IMR-90 (cell line): Measurements from ENCODE around the gene PTPN22. TPM values are rescaled to one million over a fixed set of nuclear protein-coding genes. Genes with fewer than 3 reads are reported as not detected.

ENCODE experiments used
- ATAC-seq: fragments of 200-7000 bp; cut with Tn5 transposase; 2 replicates; pipeline ENCODE4 v1.9.1; 2020; ENCODE audit warnings: low read depth, mild to moderate bottlenecking, moderate library complexity
- BruUV-seq: library from RNA; stranded (reverse); fragments of 400-500 nt; replicated peaks from 2 replicates; lab custom pipeline; 2021; lab: Mats Ljungman, UMichigan
- CTCF ChIA-PET: fragments of 300-600 bp; formaldehyde crosslinking; extraction: SDS; loops from one replicate; lab custom pipeline; 2021; ENCODE audit warnings: antibody characterized with exemption; lab: Yijun Ruan, JAX
- POLR2A ChIA-PET: fragments of 300-600 bp; sonication (Branson Sonifier 250); formaldehyde crosslinking; loops from one replicate; lab custom pipeline; 2022; ENCODE audit warnings: antibody characterized with exemption; ENCODE audit not compliant: unreplicated experiment; lab: Charles Lee
- DNase-seq: peaks from one replicate; pipeline ENCODE4 v3.0.0; 2013
- H2AFZ ChIP-seq: replicated peaks from 2 replicates; pipeline ENCODE3; 2013; ENCODE audit warnings: low read length, mild to moderate bottlenecking; ENCODE audit not compliant: poor library complexity
- H2AK5ac ChIP-seq: 2 replicates; pipeline ENCODE4 v1.6.1; 2013; ENCODE audit warnings: low read depth, low read length, inconsistent platforms
- H2AK9ac ChIP-seq: replicated peaks from 2 replicates; pipeline ENCODE3; 2013; ENCODE audit warnings: mild to moderate bottlenecking, low read depth, low read length, moderate library complexity; ENCODE audit not compliant: poor library complexity
- H2BK120ac ChIP-seq: 2 replicates; pipeline ENCODE4 v1.6.1; 2013; ENCODE audit warnings: low read depth, low read length, inconsistent platforms
- H2BK15ac ChIP-seq: 3 replicates; pipeline ENCODE4 v1.6.1; 2013; ENCODE audit warnings: low read depth, low read length, inconsistent platforms
- H2BK20ac ChIP-seq: 2 replicates; pipeline ENCODE4 v1.6.1; 2013; ENCODE audit warnings: low read depth, mild to moderate bottlenecking, inconsistent platforms, low read length, moderate library complexity
- H2BK5ac ChIP-seq: 2 replicates; pipeline ENCODE4 v1.6.1; 2013; ENCODE audit warnings: mild to moderate bottlenecking, low read depth, low read length, inconsistent platforms; ENCODE audit not compliant: poor library complexity, severe bottlenecking
- H3K14ac ChIP-seq: replicated peaks from 2 replicates; pipeline ENCODE4 v1.6.1; 2013; ENCODE audit warnings: low read depth, low read length, inconsistent platforms
- H3K18ac ChIP-seq: 2 replicates; pipeline ENCODE4 v1.6.1; 2013; ENCODE audit warnings: low read depth, low read length, control low read depth
- H3K23ac ChIP-seq: 2 replicates; pipeline ENCODE4 v1.6.1; 2013; ENCODE audit warnings: low read depth, low read length, inconsistent platforms
- H3K27ac ChIP-seq: 2 replicates; pipeline ENCODE4 v1.5.1; 2013; ENCODE audit warnings: mild to moderate bottlenecking, control low read depth, low read length; ENCODE audit not compliant: insufficient read depth
- H3K27me3 ChIP-seq: 2 replicates; pipeline ENCODE4 v1.6.1; 2013; ENCODE audit warnings: low read length; ENCODE audit not compliant: control insufficient read depth, insufficient read depth
- H3K36me3 ChIP-seq: 2 replicates; pipeline ENCODE4 v1.6.1; 2013; ENCODE audit warnings: low read length, mixed read lengths; ENCODE audit not compliant: control insufficient read depth, insufficient read depth
- H3K4ac ChIP-seq: 2 replicates; pipeline ENCODE4 v1.6.1; 2013; ENCODE audit warnings: low read depth, low read length, inconsistent platforms
- H3K4me1 ChIP-seq: 2 replicates; pipeline ENCODE4 v1.6.1; 2013; ENCODE audit warnings: low read length, mixed read lengths; ENCODE audit not compliant: control insufficient read depth, insufficient read depth
- H3K4me2 ChIP-seq: 2 replicates; pipeline ENCODE4 v1.6.1; 2013; ENCODE audit warnings: low read depth, mild to moderate bottlenecking, control low read depth, low read length, moderate library complexity
- H3K4me3 ChIP-seq: 2 replicates; pipeline ENCODE4 v1.5.1; 2013; ENCODE audit warnings: low read depth, mild to moderate bottlenecking, control low read depth, low read length, moderate library complexity; ENCODE audit not compliant: insufficient read depth
- H3K56ac ChIP-seq: 2 replicates; pipeline ENCODE4 v1.6.1; 2013; ENCODE audit warnings: low read length, inconsistent platforms; ENCODE audit not compliant: insufficient read depth; ENCODE audit errors: extremely low read depth
- H3K79me1 ChIP-seq, 2 experiments: 2 replicates each; pipeline ENCODE4 v1.6.1; 2013; ENCODE audit warnings: low read length in 2 of 2, inconsistent platforms in 1 of 2, low read depth in 1 of 2
- H3K9ac ChIP-seq: 2 replicates; pipeline ENCODE4 v1.6.1; 2013; ENCODE audit warnings: low read depth, low read length, control low read depth
- H3K9me1 ChIP-seq: 2 replicates; pipeline ENCODE4 v1.6.1; 2013; ENCODE audit warnings: low read length, inconsistent platforms; ENCODE audit not compliant: insufficient read depth
- H3K9me3 ChIP-seq: 2 replicates; pipeline ENCODE4 v1.6.1; 2013; ENCODE audit warnings: low read length; ENCODE audit not compliant: control insufficient read depth, insufficient read depth
- H4K20me1 ChIP-seq: 2 replicates; pipeline ENCODE4 v1.6.1; 2013; ENCODE audit warnings: low read length, inconsistent platforms; ENCODE audit not compliant: insufficient read depth
- H4K5ac ChIP-seq: 2 replicates; pipeline ENCODE4 v1.6.1; 2013; ENCODE audit warnings: mild to moderate bottlenecking, low read depth, low read length, control low read depth
- H4K8ac ChIP-seq, 2 experiments: 2 replicates each; pipeline ENCODE4 v1.6.1; 2013; ENCODE audit warnings: low read depth in 2 of 2, low read length in 2 of 2, control low read depth in 1 of 2, inconsistent platforms in 1 of 2
- H4K91ac ChIP-seq: 2 replicates; pipeline ENCODE4 v1.6.1; 2013; ENCODE audit warnings: low read depth, low read length, inconsistent platforms; ENCODE audit not compliant: insufficient read depth
- BHLHE40 ChIP-seq: fragments of 150-350 bp; IDR thresholded peaks from 2 replicates; pipeline ENCODE4 v1.6.1; 2016; ENCODE audit warnings: mild to moderate bottlenecking, low read depth, low read length
- CEBPB ChIP-seq: IDR thresholded peaks from 2 replicates; pipeline ENCODE4 v1.6.1; 2012; ENCODE audit warnings: low read depth, low read length, improper control_type of control experiment
- MAFK ChIP-seq: IDR thresholded peaks from 2 replicates; pipeline ENCODE4 v1.6.1; 2012; ENCODE audit warnings: low read depth, low read length, improper control_type of control experiment
- MAZ ChIP-seq: IDR thresholded peaks from 2 replicates; pipeline ENCODE4 v1.6.1; 2012; ENCODE audit warnings: low read depth, mild to moderate bottlenecking, low read length, improper control_type of control experiment, moderate library complexity, borderline replicate concordance
- MXI1 ChIP-seq: IDR thresholded peaks from 2 replicates; pipeline ENCODE4 v1.6.1; 2012; ENCODE audit warnings: low read depth, mild to moderate bottlenecking, low read length, moderate library complexity, borderline replicate concordance
- NFE2L2 ChIP-seq: fragments of 150-350 bp; IDR thresholded peaks from 2 replicates; pipeline ENCODE4 v1.6.1; 2016; ENCODE audit warnings: low read depth, mild to moderate bottlenecking, low read length
- RCOR1 ChIP-seq: IDR thresholded peaks from 2 replicates; pipeline ENCODE4 v1.6.1; 2012; ENCODE audit warnings: mild to moderate bottlenecking, low read length, improper control_type of control experiment; ENCODE audit not compliant: insufficient replicate concordance
- RFX5 ChIP-seq: IDR thresholded peaks from 2 replicates; pipeline ENCODE4 v1.8.0; 2012; ENCODE audit warnings: low read depth, mild to moderate bottlenecking, low read length, moderate library complexity
- SMC3 ChIP-seq: fragments of 150-350 bp; IDR thresholded peaks from 2 replicates; pipeline ENCODE4 v1.6.1; 2016; ENCODE audit warnings: low read depth, mild to moderate bottlenecking, antibody characterized with exemption, low read length, moderate library complexity
- WGBS, 2 experiments: methylation state at CpG; one replicate each; pipeline versions ENCODE4 v1.1.5 to v1.1.7; 2013; ENCODE audit warnings: missing lambda C conversion rate in 2 of 2; ENCODE audit not compliant: insufficient read length in 1 of 2; ENCODE audit errors: extremely low coverage in 2 of 2; 5-methylcytosine and 5-hydroxymethylcytosine counted together
- dilution Hi-C: fragments of 300-500 bp; cut with HindIII; formaldehyde crosslinking; loops from one replicate; pipeline ENCODE4 v1.14.3; 2018; ENCODE audit warnings: low sequenced_read_pairs; ENCODE audit not compliant: unreplicated experiment
- in situ Hi-C: fragments of 300-500 bp; cut with MboI; formaldehyde crosslinking; loops from 3 replicates; pipeline ENCODE4 v1.14.3; 2019; ENCODE audit warnings: low sequenced_read_pairs, inconsistent platforms, mixed read lengths
- intact Hi-C: fragments of 100-400 bp; cut with micrococcal nuclease; formaldehyde crosslinking; loops from 2 replicates; pipeline ENCODE4 v1.10.0; 2022
- polyA plus RNA-seq, 3 experiments: library from polyadenylated mRNA; depleted of rRNA; stranded (reverse); fragments of >200 nt; gene quantifications; 2 replicates each; pipeline ENCODE4 v1.2.3, GENCODE V29; 2012; ENCODE audit warnings: low replicate concordance in 1 of 3
- total RNA-seq: library from RNA; depleted of rRNA; stranded (reverse); fragments of >200 nt; gene quantifications from 2 replicates; pipeline ENCODE4 v1.2.3, GENCODE V29; 2012
- TF ChIP-seq, protein P1 (sequence below): conservative IDR thresholded peaks from 2 replicates; pipeline ENCODE4 v1.5.1; 2012; ENCODE audit warnings: mild to moderate bottlenecking, low read depth, low read length, improper control_type of control experiment
- TF ChIP-seq, protein P2 (sequence below): fragments of 150-350 bp; IDR thresholded peaks from 2 replicates; pipeline ENCODE4 v1.6.1; 2016; ENCODE audit warnings: low read depth, mild to moderate bottlenecking, low read length, moderate library complexity, borderline replicate concordance
- TF ChIP-seq, protein P3 (sequence below): fragments of 150-350 bp; IDR thresholded peaks from 2 replicates; pipeline ENCODE4 v1.6.1; 2017; ENCODE audit warnings: mild to moderate bottlenecking, antibody characterized with exemption, low read length, low read depth

PTPN22 gene
- total and polyA plus RNA-seq, 2 of the 4 experiments (the other 2 are of a cell fraction): 0.14 to 0.18 TPM

DNA sequence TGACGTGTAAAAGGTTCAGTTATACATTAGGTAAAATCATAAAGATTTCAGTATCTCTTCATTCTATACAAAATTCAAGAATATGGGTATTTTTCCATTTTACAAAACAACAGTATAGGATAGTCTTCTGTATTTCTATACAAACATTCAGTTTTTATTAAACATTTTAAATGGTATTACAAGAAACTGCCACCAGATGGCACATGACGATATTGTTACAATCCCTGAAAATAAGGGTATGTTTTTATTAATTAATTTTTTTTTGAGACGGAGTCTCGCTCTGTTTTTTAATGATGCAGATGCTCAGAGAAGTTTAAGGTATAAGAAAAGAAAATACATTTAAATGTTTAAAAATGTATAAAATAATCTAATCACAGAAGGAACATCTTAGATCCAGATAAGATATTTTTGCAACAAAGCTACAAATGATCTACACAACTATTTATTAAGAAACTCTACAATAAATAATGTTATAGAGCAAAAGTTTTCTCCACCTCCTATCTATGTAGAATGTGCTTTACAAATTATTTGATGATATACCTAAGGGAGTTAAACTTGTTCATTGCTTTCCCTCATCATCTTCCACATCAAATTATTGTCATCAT is 35.7 kb downstream of the PTPN22 start (continued):
- TF ChIP-seq MXI1: no peak

DNA sequence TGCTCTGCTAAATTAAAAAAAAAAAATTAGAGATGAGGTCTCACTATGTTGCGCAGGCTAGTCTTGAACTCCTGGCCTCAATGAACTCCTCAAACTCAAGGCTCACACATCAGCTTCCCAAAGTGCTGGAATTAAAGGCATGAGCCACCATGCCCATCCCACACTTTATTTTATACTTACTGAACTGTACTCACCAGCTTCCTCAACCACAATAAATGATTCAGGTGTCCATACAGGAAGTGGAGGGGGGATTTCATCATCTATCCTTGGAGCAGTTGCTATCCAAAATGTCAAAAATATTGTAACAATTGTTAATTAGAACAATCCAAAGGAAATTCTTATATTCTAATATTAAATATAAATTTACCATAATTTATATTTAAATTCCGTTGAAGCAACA is 36.8 kb downstream of the PTPN22 start:
- Histone ChIP-seq H4K5ac (no peak overlapping the region), H3K4ac (no peak overlapping the region), H3K4me1 (no peaks in the 10 kb centered on the region), H3K4me2 (no peak overlapping the region), H2BK15ac (no peak overlapping the region), H3K27me3 (no peaks in the 10 kb centered on the region), H4K20me1 (no peaks in the 10 kb centered on the region), H2BK20ac (no peak overlapping the region), H2BK5ac (no peak overlapping the region), H3K9me3 (no peaks in the 10 kb centered on the region), H3K79me1 (no peaks in the 10 kb centered on the region), H4K8ac (no peak overlapping the region), H3K23ac (no peak overlapping the region), H3K9me1 (no peaks in the 10 kb centered on the region), H3K27ac (no peak overlapping the region), H2AFZ (no peak overlapping the region), H2BK120ac (no peak overlapping the region), H3K18ac (no peak overlapping the region), H3K36me3 (no peaks in the 10 kb centered on the region), H3K4me3 (no peak overlapping the region), H4K91ac (no peak overlapping the region), H3K9ac (no peak overlapping the region), H3K56ac (no peak overlapping the region), H2AK9ac (no peak overlapping the region), H2AK5ac (no peak overlapping the region), H3K14ac (no peak overlapping the region)
- dilution Hi-C loops: no loop called here
- intact Hi-C loops: loop anchor here (1.0 to 5.0 kb wide), 5 partner anchors 71 to 448 kb away; partner anchors contain the start of gene DCLRE1B
- no peak for DNase-seq
- ChIA-PET POLR2A (interaction anchor here (0.6 kb wide), 1 partner anchor 75 kb away, joined by 3 read pairs; the partner anchor contains the start of gene PHTF1), CTCF (interaction anchor here (0.5 to 2.3 kb wide), 4 partner anchors 86 to 136 kb away, joined by 3 to 10 read pairs (median 6); no protein-coding TSS in a partner anchor)
- no peak for ATAC-seq
- BruUV-seq: no TSS peak
- WGBS, 2 experiments: no CpG with 5 or more reads among the region's 2 CpGs
- in situ Hi-C loops: loop anchor here (5.0 to 10.0 kb wide), 2 partner anchors 68 to 130 kb away; partner anchors contain the start of gene AP4B1
- TF ChIP-seq MXI1: no peak
- TF ChIP-seq, protein P1, sequence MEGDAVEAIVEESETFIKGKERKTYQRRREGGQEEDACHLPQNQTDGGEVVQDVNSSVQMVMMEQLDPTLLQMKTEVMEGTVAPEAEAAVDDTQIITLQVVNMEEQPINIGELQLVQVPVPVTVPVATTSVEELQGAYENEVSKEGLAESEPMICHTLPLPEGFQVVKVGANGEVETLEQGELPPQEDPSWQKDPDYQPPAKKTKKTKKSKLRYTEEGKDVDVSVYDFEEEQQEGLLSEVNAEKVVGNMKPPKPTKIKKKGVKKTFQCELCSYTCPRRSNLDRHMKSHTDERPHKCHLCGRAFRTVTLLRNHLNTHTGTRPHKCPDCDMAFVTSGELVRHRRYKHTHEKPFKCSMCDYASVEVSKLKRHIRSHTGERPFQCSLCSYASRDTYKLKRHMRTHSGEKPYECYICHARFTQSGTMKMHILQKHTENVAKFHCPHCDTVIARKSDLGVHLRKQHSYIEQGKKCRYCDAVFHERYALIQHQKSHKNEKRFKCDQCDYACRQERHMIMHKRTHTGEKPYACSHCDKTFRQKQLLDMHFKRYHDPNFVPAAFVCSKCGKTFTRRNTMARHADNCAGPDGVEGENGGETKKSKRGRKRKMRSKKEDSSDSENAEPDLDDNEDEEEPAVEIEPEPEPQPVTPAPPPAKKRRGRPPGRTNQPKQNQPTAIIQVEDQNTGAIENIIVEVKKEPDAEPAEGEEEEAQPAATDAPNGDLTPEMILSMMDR: no peak
- TF ChIP-seq MAZ: no peak
- TF ChIP-seq NFE2L2: no peak
- TF ChIP-seq RFX5: no peak
- TF ChIP-seq CEBPB: no peak
- no peak for TF ChIP-seq RCOR1
- no peak for TF ChIP-seq SMC3
- TF ChIP-seq, protein P2, sequence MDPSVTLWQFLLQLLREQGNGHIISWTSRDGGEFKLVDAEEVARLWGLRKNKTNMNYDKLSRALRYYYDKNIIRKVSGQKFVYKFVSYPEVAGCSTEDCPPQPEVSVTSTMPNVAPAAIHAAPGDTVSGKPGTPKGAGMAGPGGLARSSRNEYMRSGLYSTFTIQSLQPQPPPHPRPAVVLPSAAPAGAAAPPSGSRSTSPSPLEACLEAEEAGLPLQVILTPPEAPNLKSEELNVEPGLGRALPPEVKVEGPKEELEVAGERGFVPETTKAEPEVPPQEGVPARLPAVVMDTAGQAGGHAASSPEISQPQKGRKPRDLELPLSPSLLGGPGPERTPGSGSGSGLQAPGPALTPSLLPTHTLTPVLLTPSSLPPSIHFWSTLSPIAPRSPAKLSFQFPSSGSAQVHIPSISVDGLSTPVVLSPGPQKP: no peak
- TF ChIP-seq, protein P3, sequence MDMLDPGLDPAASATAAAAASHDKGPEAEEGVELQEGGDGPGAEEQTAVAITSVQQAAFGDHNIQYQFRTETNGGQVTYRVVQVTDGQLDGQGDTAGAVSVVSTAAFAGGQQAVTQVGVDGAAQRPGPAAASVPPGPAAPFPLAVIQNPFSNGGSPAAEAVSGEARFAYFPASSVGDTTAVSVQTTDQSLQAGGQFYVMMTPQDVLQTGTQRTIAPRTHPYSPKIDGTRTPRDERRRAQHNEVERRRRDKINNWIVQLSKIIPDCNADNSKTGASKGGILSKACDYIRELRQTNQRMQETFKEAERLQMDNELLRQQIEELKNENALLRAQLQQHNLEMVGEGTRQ: no peak
- no peak for TF ChIP-seq MAFK
- no peak for TF ChIP-seq BHLHE40
